Heart right ventricle (tissue), 16 donors: ENCODE results near the gene STX16. TPM values are rescaled to one million over a fixed set of nuclear protein-coding genes. Genes with fewer than 3 reads are reported as not detected.
A peak's percentile ranks its signal among the peaks of the same experiment; 100 is the strongest.

Experiments
- ATAC-seq, 8 donors: fragments of 200-7000 bp; cut with Tn5 transposase; one replicate each; pipeline ENCODE4 v1.9.1; 2020; ENCODE audit warnings: mild to moderate bottlenecking in 8 of 8, moderate library complexity in 8 of 8, moderate number of reproducible peaks in 1 of 8
- DNase-seq, 2 donors: peaks; one replicate each; pipeline ENCODE4 v3.0.0-alpha.2; 2020
- H3K27ac ChIP-seq, 10 donors: fragments of 200-600 bp; sonication (generic) in 2 of 10; one replicate each; pipeline versions ENCODE4 v1.5.0 to v1.8.0; 2020 to 2022; ENCODE audit warnings: mild to moderate bottlenecking in 3 of 10
- H3K27me3 ChIP-seq, 7 donors: fragments of 200-600 bp; one replicate each; pipeline ENCODE4 v1.8.0; 2021 to 2022; ENCODE audit warnings: mild to moderate bottlenecking in 2 of 7
- H3K36me3 ChIP-seq, 9 donors: fragments of 200-600 bp; sonication (generic) in 1 of 9; one replicate each; pipeline versions ENCODE4 v1.5.0 to v1.8.0; 2020 to 2022; ENCODE audit warnings: mild to moderate bottlenecking in 2 of 9
- H3K4me1 ChIP-seq, 9 donors: fragments of 200-600 bp; sonication (generic) in 1 of 9; one replicate each; pipeline versions ENCODE4 v1.5.0 to v1.8.0; 2020 to 2022; ENCODE audit warnings: mild to moderate bottlenecking in 4 of 9
- H3K4me3 ChIP-seq, 10 donors: fragments of 200-600 bp; sonication (generic) in 2 of 10; one replicate each; pipeline versions ENCODE4 v1.5.0 to v1.8.0; 2020 to 2022; ENCODE audit warnings: mild to moderate bottlenecking in 7 of 10, moderate library complexity in 2 of 10
- H3K9me3 ChIP-seq, 11 donors: fragments of 200-600 bp in 10 of 11; sonication (generic) in 2 of 11; one replicate each; pipeline versions ENCODE4 v1.5.0 to v1.8.0; 2013 to 2022; ENCODE audit warnings: mild to moderate bottlenecking in 2 of 11, control low read depth in 1 of 11, moderate library complexity in 1 of 11
- CTCF ChIP-seq, 9 donors: fragments of 200-600 bp; sonication (generic) in 2 of 9; IDR thresholded peaks; one replicate each; pipeline versions ENCODE4 v1.5.0 to v1.8.0; 2021 to 2022; ENCODE audit warnings: antibody characterized with exemption in 9 of 9, mild to moderate bottlenecking in 5 of 9, moderate library complexity in 1 of 9
- WGBS, 2 donors: extraction: QIAGEN DNeasy Blood & Tissue Kit; methylation state at CpG; one replicate each; pipeline ENCODE4 v1.1.7; 2013; ENCODE audit warnings: inconsistent platforms in 1 of 2; 5-methylcytosine and 5-hydroxymethylcytosine counted together
- intact Hi-C, 10 donors: fragments of 100-400 bp; cut with DNase I; formaldehyde crosslinking; loops; one replicate each; pipeline versions ENCODE4 v1.11.1 to v1.14.2; 2022
- long read RNA-seq, 3 donors: library from polyadenylated mRNA; unstranded; transcript quantifications; one replicate each; pipeline ENCODE4 v2.0.0, GENCODE V29; 2020 to 2021
- polyA plus RNA-seq, 2 donors: library from polyadenylated mRNA; stranded (reverse); fragments of 200-250 nt; gene quantifications; one replicate each; pipeline ENCODE4 v1.2.3, GENCODE V29; 2013
- total RNA-seq, 10 donors: library from RNA; stranded (reverse); fragmentation: NEBNext Ultra II Directional in 3 of 10; extraction: Animal tissue kit (Norgen Biotek cat#: 25700) in 3 of 10; gene quantifications; one replicate each; pipeline versions ENCODE4 v1.2.1 to v1.2.4, GENCODE V29; 2021 to 2023
- donor health status: Arrhythmogenic right ventricular cardiomyopathy.
- donor health status: ischemic (EF 13 %, LVEDD 7.1; RV severe dilation, severe dysfunction).
- donor health status: healthy with polysubstance abuse.
- donor health status: DM: no; HTN: yes; CAD: no.
- donor health status: DM: no; HTN: no; CAD: no.
- donor health status: ischemic (EF 25% LVEDD 6.9; RV normal size, moderate dysfunction).
- donor health status: ischemic (EF 25% LVEDD 5.7; RV mildly dilated, moderate dysfunction).
- donor health status: healthy.
- donor health status: DM: yes; HTN: yes; CAD: no.
- donor health status: Ischemic cardiomyopathy.
- donor health status: ischemic (EF 35%, LVEDD 5.7; RV mildly dilated, moderate dysfunction).
- donor health status: nonischemic (EF 11% LVEDD 7.7; RV severe dilation, severe dysfunction).
- donor health status: DM: yes; HTN: yes; CAD: no.
- donor health status: PGD.
- donor health status: ischemic (EF 29% LVEDD 5.4; RV normal size, mild dysfunction).
- donor health status: nonischemic (EF 23%, LVEDD 6.1; RV moderate dilation, normal function).

The STX16 gene
- total RNA-seq (10 to 100 TPM; 25.3 to 33.9 (median 27.0) TPM), polyA plus RNA-seq (10 to 100 TPM; 17.1 to 57.6 TPM)
- long read RNA-seq, donor 1, full-length matches to known transcripts, result 7 of 12 reads
- long read RNA-seq, donor 1, partial matches to known transcripts, result 4 of 12 reads
- long read RNA-seq, donor 1, other reads (novel, unspliced or antisense), result 1 of 12 reads
- long read RNA-seq, donor 2, full-length matches to known transcripts, result 4 of 11 reads
- long read RNA-seq, donor 2, partial matches to known transcripts, result 1 of 11 reads
- long read RNA-seq, donor 2, other reads (novel, unspliced or antisense), result 6 of 11 reads
- long read RNA-seq, donor 3, full-length matches to known transcripts, result 7 of 13 reads
- long read RNA-seq, donor 3, partial matches to known transcripts, result 2 of 13 reads
- long read RNA-seq, donor 3, other reads (novel, unspliced or antisense), result 4 of 13 reads

- Histone ChIP-seq H3K9me3 (no peaks in the 10 kb centered on the region), H3K27ac (peak within 1 kb of the TSS; percentile 89 to 98 (median 95)), H3K36me3 (peaks cover 0 to 3% (median 0%) of the 10 kb centered on the region in 9 donors), H3K4me1 (peaks cover 0 to 55% (median 42%) of the 10 kb centered on the region in 9 donors), H3K27me3 (no peaks in the 10 kb centered on the region), H3K4me3 (peak within 1 kb of the TSS; percentile 75 to 99 (median 95))
- intact Hi-C loops, result loop anchor here in 6 of 10 donors (2.0 to 10.0 kb wide), 11 partner anchors 40 to 574 kb away; partner anchors contain the start of genes NPEPL1 (in 4 of the 6), GNAS (in 2 of the 6), GNAS-AS1 (in 2 of the 6) and ATP5F1E (in 1 of the 6)
- 0 to 1% methylated on average over 49 of the region's 49 CpGs for WGBS, 2 donors
- DNase-seq, result peak; percentile 89 to 92
- TF ChIP-seq CTCF (IDR thresholded peaks at IDR 0.05), result peak in 8 of 9 donors; percentile 38 to 87 (median 64)
- ATAC-seq, result peak; percentile 94 to 98 (median 97)
Observed at GRCh38 chr20:58650776-58651558, at the start of gene STX16. Gene STX16 (plus strand): TSS chr20:58651283. CDS start chr20:58652007, 724 bp downstream.

GRCh38 chr20:58602124-58602523 is 49.0 kb upstream of the STX16 start:
- no peak overlapping the region for H3K27ac ChIP-seq
- H3K9me3 ChIP-seq, result peaks cover 0 to 5% (median 0%) of the 10 kb centered on the region in 11 donors
- 90 to 95% methylated on average over 5 of the region's 5 CpGs for WGBS, 2 donors
- ATAC-seq (no peak), DNase-seq (no peak)
- no peaks in the 10 kb centered on the region for H3K36me3 ChIP-seq
- H3K4me1 ChIP-seq, result peaks cover 0 to 10% (median 0%) of the 10 kb centered on the region in 9 donors
- no peak for TF ChIP-seq CTCF (IDR thresholded peaks at IDR 0.05)
- intact Hi-C loops, result no loop called here
- H3K27me3 ChIP-seq, result peaks cover 0 to 13% (median 0%) of the 10 kb centered on the region in 7 donors
- no peak overlapping the region for H3K4me3 ChIP-seq

- H3K9me3 ChIP-seq, result peaks cover 0 to 5% (median 0%) of the 10 kb centered on the region in 11 donors
- 90 to 95% methylated on average over 2 of the region's 2 CpGs for WGBS, 2 donors
- peaks cover 0 to 13% (median 0%) of the 10 kb centered on the region in 7 donors for H3K27me3 ChIP-seq
- ATAC-seq, result no peak
- H3K36me3 ChIP-seq, result no peaks in the 10 kb centered on the region
- TF ChIP-seq CTCF (IDR thresholded peaks at IDR 0.05), result no peak
- no peak overlapping the region for H3K27ac ChIP-seq
- peaks cover 0 to 10% (median 0%) of the 10 kb centered on the region in 9 donors for H3K4me1 ChIP-seq
- intact Hi-C loops, result no loop called here
- H3K4me3 ChIP-seq, result no peak overlapping the region
- no peak for DNase-seq
Observed at GRCh38 chr20:58603721-58604120, 47.4 kb upstream of the STX16 start.
